NCI-H2227 (cell line): ENCODE measurements around the gene FBRS.
A peak's percentile ranks its signal among the peaks of the same experiment; 100 is the strongest.

Source experiments
- DNase-seq: peaks from one replicate; lab custom pipeline; 2025; ENCODE audit not compliant: unreplicated experiment; lab: John Stamatoyannopoulos, UW

The FBRS gene

DNA sequence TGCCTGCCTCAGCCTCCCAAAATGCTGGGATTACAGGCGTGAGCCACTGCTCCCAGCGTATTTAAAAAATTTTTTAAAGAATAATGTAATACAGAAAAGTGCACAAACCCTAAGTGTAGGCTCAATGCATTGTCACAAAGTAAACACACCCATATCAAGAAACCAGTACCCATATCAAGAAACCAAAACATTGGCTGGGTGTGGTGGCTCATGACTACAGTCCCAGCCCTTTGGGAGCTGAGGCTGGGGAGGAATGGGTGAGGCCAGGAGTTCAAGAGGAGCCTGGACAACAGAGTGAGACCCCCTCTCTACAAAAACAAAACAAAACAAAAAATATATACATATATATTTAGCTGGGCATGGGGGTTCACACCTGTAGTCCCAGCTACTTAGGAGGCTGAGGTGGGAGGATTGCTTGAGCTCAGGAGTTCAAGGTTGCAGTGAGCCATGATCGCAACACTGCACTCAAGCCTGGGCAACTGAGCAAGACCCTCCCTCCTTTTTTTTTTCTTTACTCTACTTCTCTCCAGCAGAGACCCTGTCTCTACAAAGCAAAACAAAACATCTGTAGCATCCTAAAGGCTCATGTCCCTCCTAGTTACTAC is 16.8 kb upstream of the FBRS start:
- DNase-seq: no peak

GRCh38 chr16:30644334-30644830 is 13.8 kb upstream of the FBRS start:
- no peak for DNase-seq

DNA sequence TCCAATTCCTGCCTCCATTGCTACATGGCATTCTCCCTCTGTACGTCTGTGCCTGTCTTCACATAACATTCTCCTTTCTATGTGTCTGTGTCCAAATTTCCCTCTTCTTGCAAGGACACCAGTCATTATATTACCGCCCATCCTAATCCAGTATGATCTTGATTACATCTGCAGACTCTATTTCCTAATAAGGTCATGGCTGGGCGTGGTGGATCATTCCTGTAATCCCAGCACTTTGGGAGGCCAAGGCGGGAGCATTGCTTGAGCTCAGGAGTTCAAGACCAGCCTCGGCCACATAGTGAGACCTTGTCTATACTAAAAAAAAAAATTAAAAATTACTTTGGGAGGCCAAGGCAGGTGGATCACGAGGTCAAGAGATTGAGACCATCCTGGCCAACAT is 12.5 kb upstream of the FBRS start:
- DNase-seq: no peak

GRCh38 chr16:30647274-30647571 is 11.0 kb upstream of the FBRS start:
- no peak for DNase-seq

DNA sequence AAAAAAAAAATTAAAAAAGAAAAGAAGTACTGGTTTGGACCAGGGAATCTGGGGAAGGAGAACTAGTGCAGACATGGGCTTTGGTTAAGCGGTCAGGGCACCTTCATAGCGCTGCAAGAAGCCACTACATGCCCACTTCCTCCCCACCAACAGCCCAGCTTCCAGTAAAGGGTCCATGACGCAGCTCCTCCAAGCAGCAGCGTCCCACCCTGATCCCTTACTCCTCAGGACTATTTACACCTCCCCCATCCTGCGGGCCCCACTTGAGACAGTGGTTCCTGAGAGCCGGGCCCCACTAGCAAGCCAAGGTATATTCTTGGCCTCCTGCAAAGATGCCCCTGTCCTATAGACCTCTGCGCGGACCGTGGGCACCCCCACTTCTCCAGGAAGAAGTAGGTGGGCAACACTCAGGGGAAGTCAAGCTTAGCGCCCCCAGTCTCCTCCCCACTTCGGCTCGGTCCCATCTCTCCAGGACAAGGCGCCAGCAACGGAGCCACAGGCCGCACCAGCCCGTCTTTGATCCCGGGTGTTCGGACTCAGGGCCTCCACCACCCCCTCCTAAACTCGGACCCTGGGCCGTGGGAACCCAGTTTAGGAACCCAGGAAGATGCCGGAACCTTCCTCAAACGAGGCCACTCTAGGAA is 8.4 kb upstream of the FBRS start:
- DNase-seq: peak; percentile 61

DNA sequence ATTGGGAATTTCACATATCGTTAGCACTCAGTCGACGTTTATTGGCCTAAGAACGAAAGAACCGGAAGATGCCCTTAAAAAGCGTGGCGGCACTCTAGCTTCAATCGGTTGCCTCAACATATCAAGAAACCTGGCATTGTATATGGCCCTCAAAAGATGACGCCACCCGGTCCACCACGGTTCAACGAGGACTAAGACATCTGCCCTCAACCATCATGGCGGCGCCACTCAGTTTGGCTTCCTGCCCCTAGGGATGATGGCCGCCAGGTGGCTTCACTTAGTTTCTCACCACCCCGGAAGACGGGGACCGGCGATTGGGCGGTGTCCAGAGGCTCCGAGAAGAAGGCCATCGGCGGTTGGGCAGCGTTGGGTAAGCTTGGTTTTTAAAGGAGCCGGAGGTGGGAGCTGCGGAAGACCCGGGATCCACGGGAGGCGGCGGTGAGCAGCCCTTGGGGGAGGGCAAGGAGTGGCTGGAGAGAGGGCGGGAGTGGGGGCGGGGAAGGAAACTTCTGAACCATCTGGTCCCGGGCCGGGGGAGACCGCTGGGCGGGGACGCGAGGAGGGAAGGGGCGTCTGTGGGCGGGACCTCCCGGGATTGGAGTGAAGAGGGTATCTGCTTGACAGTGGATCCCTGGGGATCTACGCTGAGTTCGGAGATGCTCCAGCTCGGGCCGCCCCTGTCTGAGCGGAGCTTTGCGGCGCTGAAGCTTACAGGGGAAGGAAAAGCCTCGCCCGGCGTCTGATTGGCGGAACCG is 7.7 kb upstream of the FBRS start, which contains the start of gene PRR14:
Gene PRR14 (plus strand): TSS at position 592 of the 755 bp plus-strand sequence. CDS start 686 bp downstream, outside the sequence.
- DNase-seq: peak; percentile 100

- DNase-seq: peak; percentile 73
Observed at GRCh38 chr16:30651124-30652004, 6.9 kb upstream of the FBRS start.

DNA sequence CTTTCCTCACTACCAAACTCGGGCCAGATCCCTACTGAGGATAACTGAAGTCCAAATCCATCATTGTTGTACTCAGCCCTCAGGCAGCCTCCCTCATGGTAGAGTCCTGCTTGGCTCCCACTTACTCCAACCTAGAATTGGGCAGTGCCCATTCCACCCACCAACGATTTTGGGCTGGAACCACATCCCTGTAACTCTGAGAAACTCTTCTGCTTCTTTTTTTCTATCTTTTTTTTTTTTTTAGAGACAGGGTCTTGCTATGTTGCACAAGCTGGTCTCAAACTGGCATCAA is 6.3 kb upstream of the FBRS start:
- DNase-seq: no peak

- DNase-seq: no peak
Observed at GRCh38 chr16:30652718-30653117, 5.5 kb upstream of the FBRS start.

- no peak for DNase-seq
Observed at GRCh38 chr16:30654856-30655255, 3.4 kb upstream of the FBRS start.

- no peak for DNase-seq
Observed at GRCh38 chr16:30655815-30656347, 2.4 kb upstream of the FBRS start.

GRCh38 chr16:30656388-30656787 is 1.8 kb upstream of the FBRS start:
- no peak for DNase-seq

DNA sequence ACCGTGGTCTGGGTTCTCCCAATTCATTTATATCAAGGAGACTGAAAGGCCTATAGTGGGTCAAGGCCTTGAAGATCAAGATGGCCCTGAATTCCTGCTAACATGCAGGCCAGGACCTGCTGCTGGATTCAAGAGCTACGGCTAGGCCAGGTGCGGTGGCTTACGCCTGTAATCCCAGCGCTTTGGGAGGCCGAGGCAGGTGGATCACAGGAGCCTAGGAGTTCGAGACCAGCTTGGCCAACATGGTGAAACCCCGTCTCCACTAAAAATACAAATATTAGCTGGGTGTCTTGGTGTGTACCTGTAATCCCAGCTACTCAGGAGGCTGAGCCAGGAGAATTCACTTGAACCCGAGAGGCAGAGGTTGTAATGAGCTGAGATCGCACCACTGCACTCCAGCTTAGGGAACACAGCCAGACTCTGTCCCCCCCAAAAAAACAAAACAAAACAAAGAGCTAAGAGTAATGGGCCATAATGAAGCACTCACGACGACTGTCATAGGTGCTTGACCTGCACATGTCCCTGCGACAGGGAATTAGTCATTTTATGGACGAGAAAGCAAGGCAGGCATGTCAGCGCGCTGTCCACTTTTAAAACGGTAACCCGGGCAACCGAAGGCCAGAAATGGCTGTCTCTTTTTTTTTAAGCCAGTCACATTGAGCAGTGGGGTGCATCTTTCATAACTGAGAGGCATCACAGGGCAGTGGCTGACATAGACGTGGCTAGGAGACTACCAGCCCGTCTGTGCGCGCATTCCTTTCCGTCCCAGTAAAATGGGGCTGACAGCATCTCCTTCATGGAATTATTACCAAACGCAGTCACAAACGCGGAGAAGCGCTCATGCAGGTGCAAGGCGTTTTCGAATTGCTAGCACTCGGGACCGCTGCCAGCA is 1.0 kb upstream of the FBRS start:
- no peak for DNase-seq

DNA sequence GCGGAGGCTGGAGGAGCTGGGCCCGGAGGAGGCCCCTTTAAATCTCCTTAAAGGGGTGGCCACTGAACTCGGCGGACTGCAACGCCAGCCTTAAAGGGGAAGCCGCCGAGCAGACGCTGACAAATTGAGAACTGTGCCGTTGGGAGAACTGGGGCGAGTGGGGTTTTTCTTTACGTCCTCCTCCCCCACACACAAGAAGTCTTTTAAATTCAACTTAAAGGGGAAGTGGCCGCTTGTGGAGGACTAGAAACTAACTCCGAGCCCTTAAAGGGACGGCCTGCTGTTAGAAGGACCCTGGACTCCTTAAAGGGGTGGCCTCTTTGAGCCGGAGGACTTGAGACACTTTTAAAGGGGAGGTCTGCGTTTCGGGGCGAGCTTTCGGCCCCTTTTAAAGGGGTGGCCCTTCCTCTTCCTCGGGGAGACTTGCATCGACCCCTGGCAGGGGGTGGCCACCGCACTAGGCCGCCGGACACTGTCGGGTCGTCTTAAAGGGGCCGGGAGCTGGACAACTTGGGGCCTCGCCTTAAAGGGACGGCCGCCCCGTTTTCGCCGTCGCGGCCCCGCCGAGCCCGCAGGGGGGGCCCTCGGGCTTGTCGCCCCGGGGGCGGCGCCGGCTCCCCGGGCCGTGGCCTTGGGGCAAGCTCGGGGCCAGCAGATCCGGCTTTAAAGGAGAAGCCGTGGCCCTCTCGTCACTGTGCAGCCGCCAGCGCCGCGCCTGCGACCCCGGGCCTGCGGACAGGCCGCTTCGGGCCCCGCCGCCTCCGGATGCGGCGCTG is 688 bp downstream of the FBRS start:
- peak; percentile 97 for DNase-seq

DNA sequence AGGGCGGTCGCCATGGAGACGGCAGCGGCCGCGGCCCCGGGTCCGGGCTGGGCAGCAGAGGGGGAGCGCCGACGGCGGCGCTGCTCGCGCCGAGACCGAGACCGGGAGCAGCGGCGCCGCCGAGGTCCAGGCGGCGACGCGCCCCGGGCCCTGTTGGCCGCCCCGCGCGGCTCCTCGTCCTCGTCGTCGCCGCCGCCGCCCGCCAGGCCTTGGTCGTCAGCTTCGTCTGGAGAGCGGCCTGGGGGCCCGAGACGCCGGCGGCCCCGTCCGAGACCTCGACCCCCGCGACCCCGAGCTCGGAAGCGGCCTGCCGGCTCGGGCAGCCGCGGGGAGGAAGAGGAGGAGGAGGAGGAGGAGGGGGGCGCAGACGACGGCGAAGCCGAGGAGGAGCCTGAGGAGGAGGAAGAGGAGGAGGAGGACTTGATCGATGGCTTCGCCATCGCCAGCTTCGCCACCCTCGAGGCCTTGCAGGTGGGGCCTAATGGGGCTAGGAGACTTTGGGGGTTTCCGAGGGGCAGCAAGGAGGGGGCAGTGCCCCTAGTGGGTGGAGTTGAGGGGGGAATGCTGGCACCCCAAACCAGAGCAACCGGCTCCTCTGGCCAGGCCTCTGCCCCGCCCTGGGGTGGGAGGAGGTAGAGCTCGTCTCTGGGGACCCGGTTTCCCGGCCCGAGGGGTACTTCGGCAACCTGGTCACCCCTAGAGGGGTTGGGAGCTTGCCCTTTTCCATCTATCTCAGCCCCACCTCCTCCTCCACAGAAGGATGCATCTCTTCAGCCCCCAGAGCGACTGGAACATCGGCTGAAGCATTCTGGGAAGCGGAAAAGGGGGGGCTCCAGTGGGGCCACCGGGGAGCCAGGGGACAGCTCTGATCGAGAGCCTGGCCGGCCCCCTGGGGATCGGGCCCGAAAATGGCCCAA is 1.5 kb downstream of the FBRS start:
- no peak for DNase-seq

DNA sequence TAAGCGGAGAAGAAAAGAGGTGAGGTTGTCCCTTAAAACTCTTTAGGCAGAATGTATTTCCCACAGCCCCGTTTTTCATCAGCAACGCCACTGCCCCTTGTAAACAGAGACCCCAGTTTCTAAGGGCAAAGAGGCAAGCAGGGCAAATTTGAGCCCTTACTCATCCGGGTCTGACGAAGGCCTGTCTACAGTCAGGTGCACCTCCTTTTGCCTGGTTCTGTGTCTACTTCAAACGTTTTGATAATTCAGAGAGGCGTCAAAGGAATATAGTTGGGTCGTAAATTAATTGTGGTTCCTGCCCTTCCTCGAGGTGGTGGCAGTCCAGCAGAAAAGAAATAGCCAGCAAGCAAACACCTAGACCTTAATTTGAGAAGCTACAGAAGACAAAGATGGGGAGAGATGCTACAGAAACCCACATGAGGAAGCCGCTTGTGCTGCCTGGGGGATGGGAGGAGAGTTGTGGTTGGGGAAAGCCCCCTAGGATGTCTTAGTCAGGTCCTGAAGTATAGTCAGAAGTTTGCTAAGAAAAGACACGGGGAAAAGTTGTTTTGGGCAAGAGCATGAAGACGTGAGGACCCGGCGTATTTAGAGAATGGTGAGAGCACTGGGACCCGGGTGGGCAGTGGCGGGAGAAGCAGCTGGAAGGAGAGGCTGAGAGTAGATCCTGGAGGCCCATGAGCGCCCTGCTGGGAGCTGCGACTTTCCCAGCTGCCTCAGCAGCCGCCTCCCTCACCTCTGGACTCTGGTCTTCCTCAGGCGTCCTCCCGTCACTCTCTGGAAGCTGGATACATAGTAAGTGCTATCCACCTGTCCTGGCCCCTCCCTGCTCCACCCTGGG is 2.4 kb downstream of the FBRS start:
- DNase-seq: peak; percentile 22

DNA sequence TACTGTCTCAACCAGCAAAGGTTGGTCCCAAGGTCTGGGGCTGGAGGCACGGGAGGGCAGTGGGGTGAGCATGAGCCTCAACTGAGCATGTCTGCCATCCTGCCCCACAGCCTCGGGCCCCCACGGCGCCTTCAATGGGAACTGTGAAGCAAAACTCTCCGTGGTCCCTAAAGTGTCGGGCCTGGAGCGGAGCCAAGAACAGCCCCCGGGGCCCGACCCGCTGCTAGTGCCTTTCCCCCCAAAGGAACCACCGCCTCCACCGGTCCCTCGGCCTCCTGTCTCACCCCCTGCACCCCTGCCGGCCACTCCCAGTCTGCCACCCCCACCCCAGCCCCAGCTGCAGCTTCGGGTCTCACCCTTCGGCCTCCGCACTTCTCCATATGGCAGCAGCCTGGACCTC is 4.2 kb downstream of the FBRS start:
- DNase-seq: no peak

DNA sequence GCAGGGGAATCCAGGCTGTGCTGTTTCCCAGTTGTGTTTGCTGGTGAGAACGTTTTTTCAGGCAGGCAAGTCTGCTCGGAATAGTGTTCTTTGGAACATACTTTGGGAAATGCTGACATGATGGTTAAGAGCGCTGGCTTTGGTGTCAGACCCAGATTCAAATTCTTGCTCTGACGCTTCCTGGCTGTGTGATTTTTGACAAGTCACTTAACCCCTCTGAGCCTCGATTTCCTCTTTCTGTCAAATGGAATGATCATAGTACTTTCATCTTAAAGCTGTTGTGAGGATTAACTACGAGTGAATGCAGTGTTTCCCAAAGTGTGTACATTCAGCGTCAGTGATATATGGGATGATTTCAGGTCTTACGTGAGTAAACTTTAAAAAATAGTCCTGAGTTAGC is 4.8 kb downstream of the FBRS start:
- no peak for DNase-seq
